ENCODE measurements around the gene IDE. TPM values are rescaled to one million over a fixed set of nuclear protein-coding genes. Genes with fewer than 3 reads are reported as not detected.

Gene IDE
- total RNA-seq, 1 donor from 2014 or later, result 35.9 TPM

- no peak for TF ChIP-seq CTCF (conservative IDR thresholded peaks at IDR 0.05)
- no peak overlapping the region for H3K27ac Mint-ChIP-seq
- H3K4me1 Mint-ChIP-seq (ENCODE audit: unreplicated experiment), result no peaks in the 10 kb centered on the region
- no peaks in the 10 kb centered on the region for H3K9me3 Mint-ChIP-seq
- DNase-seq (ENCODE audit: extremely low spot score, unreplicated experiment), result no peak
- no peaks in the 10 kb centered on the region for H3K27me3 Mint-ChIP-seq
- peaks cover 20% of the 10 kb centered on the region for H3K36me3 Mint-ChIP-seq
- H3K4me3 Mint-ChIP-seq, result no peak overlapping the region
These were observed 43.5 kb downstream of the IDE start for GRCh38 chr10:92530421-92530820.

- no peak overlapping the region for H3K4me3 Mint-ChIP-seq
These were observed 46.2 kb downstream of the IDE start for GRCh38 chr10:92527716-92528115.

GRCh38 chr10:92523639-92524038 is 50.3 kb downstream of the IDE start:
- no peaks in the 10 kb centered on the region for H3K27me3 Mint-ChIP-seq
- no peak for DNase-seq (ENCODE audit: extremely low spot score, unreplicated experiment)
- peaks cover 6% of the 10 kb centered on the region for H3K36me3 Mint-ChIP-seq
- H3K4me3 Mint-ChIP-seq, result no peak overlapping the region
- no peaks in the 10 kb centered on the region for H3K9me3 Mint-ChIP-seq
- no peaks in the 10 kb centered on the region for H3K4me1 Mint-ChIP-seq (ENCODE audit: unreplicated experiment)
- H3K27ac Mint-ChIP-seq, result no peak overlapping the region
- TF ChIP-seq CTCF (conservative IDR thresholded peaks at IDR 0.05), result no peak

More at GRCh38 chr10:92527716-92528115, 46.2 kb downstream of the IDE start:
- no peak for DNase-seq (ENCODE audit: extremely low spot score, unreplicated experiment)
- H3K9me3 Mint-ChIP-seq, result no peaks in the 10 kb centered on the region
- TF ChIP-seq CTCF (conservative IDR thresholded peaks at IDR 0.05), result no peak
- no peaks in the 10 kb centered on the region for H3K4me1 Mint-ChIP-seq (ENCODE audit: unreplicated experiment)
- H3K27ac Mint-ChIP-seq, result no peak overlapping the region
- peaks cover 13% of the 10 kb centered on the region for H3K36me3 Mint-ChIP-seq
- H3K27me3 Mint-ChIP-seq, result no peaks in the 10 kb centered on the region

- Mint-ChIP-seq H3K9me3 (no peaks in the 10 kb centered on the region), H3K4me1 (ENCODE audit: unreplicated experiment) (peaks cover 5% of the 10 kb centered on the region), H3K4me3 (no peak overlapping the region), H3K36me3 (peaks cover 8% of the 10 kb centered on the region), H3K27me3 (no peaks in the 10 kb centered on the region), H3K27ac (no peak overlapping the region)
- peak; percentile 91 for TF ChIP-seq CTCF (conservative IDR thresholded peaks at IDR 0.05)
- no peak for DNase-seq (ENCODE audit: extremely low spot score, unreplicated experiment)
These were observed 56.7 kb downstream of the IDE start for GRCh38 chr10:92517034-92517655.

GRCh38 chr10:92508866-92509265 is 65.0 kb downstream of the IDE start:
- no peaks in the 10 kb centered on the region for H3K27me3 Mint-ChIP-seq
- H3K27ac Mint-ChIP-seq, result no peak overlapping the region
- no peak for TF ChIP-seq CTCF (conservative IDR thresholded peaks at IDR 0.05)
- H3K4me1 Mint-ChIP-seq (ENCODE audit: unreplicated experiment), result no peaks in the 10 kb centered on the region
- peaks cover 23% of the 10 kb centered on the region for H3K36me3 Mint-ChIP-seq
- no peak for DNase-seq (ENCODE audit: extremely low spot score, unreplicated experiment)
- no peak overlapping the region for H3K4me3 Mint-ChIP-seq
- no peaks in the 10 kb centered on the region for H3K9me3 Mint-ChIP-seq

Data from type B pancreatic cell (in vitro differentiated cells).